Measurements from ENCODE around the gene FHIP1A. TPM values are rescaled to one million over a fixed set of nuclear protein-coding genes. Genes with fewer than 3 reads are reported as not detected.

Gene FHIP1A
- total RNA-seq, 2 donors from 2014 or later = 20.8 to 23.7 TPM

- Histone ChIP-seq H3K27ac (no peak overlapping the region), H3K9me3 (no peaks in the 10 kb centered on the region), H3K36me3 (replicated peaks in 1 of 2; ENCODE audit: insufficient read depth in 1 of 2, low read depth in 2 of 2) (no peaks in the 10 kb centered on the region), H3K27me3 (no peaks in the 10 kb centered on the region), H3K4me3 (no peak overlapping the region), H3K4me1 (peaks cover 59% of the 10 kb centered on the region)
- intact Hi-C loops (cut with DNase I) = no loop called here
- ATAC-seq (no peak), DNase-seq (no peak)
- TF ChIP-seq CTCF (IDR thresholded peaks at IDR 0.05) (no peak), POLR2A (IDR thresholded peaks at IDR 0.05) (no peak)
Measured at GRCh38 chr4:151415978-151416377, 7.0 kb downstream of the FHIP1A start.

- no peak for TF ChIP-seq POLR2A (IDR thresholded peaks at IDR 0.05)
- no peak for TF ChIP-seq CTCF (IDR thresholded peaks at IDR 0.05)
- Histone ChIP-seq H3K4me1 (peaks cover 50% of the 10 kb centered on the region), H3K9me3 (no peaks in the 10 kb centered on the region), H3K27me3 (no peaks in the 10 kb centered on the region), H3K4me3 (no peak overlapping the region), H3K36me3 (replicated peaks in 1 of 2; ENCODE audit: insufficient read depth in 1 of 2, low read depth in 2 of 2) (no peaks in the 10 kb centered on the region), H3K27ac (peak overlapping the region in 3 of 4 donors; percentile 62 to 68 (median 64))
- ATAC-seq (no peak), DNase-seq (no peak)
- intact Hi-C loops (cut with DNase I) = no loop called here
- 86 to 91% methylated on average over 5 of the region's 5 CpGs for WGBS, 2 donors
Measured at GRCh38 chr4:151417164-151417571, 8.2 kb downstream of the FHIP1A start.

GRCh38 chr4:151417766-151418376 lies 8.9 kb downstream of the FHIP1A start:
- intact Hi-C loops (cut with DNase I) = no loop called here
- H3K4me3 ChIP-seq = no peak overlapping the region
- peaks cover 53% of the 10 kb centered on the region for H3K4me1 ChIP-seq
- ATAC-seq (peak; percentile 59), DNase-seq (peak; percentile 23 to 43 (median 34))
- no peaks in the 10 kb centered on the region for H3K36me3 ChIP-seq (replicated peaks in 1 of 2; ENCODE audit: insufficient read depth in 1 of 2, low read depth in 2 of 2)
- H3K27me3 ChIP-seq = no peaks in the 10 kb centered on the region
- H3K27ac ChIP-seq = peak overlapping the region; percentile 62 to 68 (median 66)
- H3K9me3 ChIP-seq = no peaks in the 10 kb centered on the region
- WGBS, 2 donors = 76 to 88% methylated on average over 2 of the region's 2 CpGs
- TF ChIP-seq CTCF (IDR thresholded peaks at IDR 0.05) (no peak), POLR2A (IDR thresholded peaks at IDR 0.05) (no peak)

- DNase-seq (peak in 2 of 4 donors; percentile 36 to 58), ATAC-seq (peak; percentile 81)
- Histone ChIP-seq H3K36me3 (replicated peaks in 1 of 2; ENCODE audit: insufficient read depth in 1 of 2, low read depth in 2 of 2) (no peaks in the 10 kb centered on the region), H3K27ac (peak overlapping the region; percentile 62 to 68 (median 66)), H3K4me3 (no peak overlapping the region), H3K4me1 (peaks cover 51% of the 10 kb centered on the region), H3K9me3 (no peaks in the 10 kb centered on the region), H3K27me3 (no peaks in the 10 kb centered on the region)
- TF ChIP-seq POLR2A (IDR thresholded peaks at IDR 0.05) = no peak
- no peak for TF ChIP-seq CTCF (IDR thresholded peaks at IDR 0.05)
- intact Hi-C loops (cut with DNase I) = no loop called here
Measured at GRCh38 chr4:151418385-151418784, 9.4 kb downstream of the FHIP1A start.

- Histone ChIP-seq H3K4me1 (peaks cover 46% of the 10 kb centered on the region), H3K36me3 (replicated peaks in 1 of 2; ENCODE audit: insufficient read depth in 1 of 2, low read depth in 2 of 2) (no peaks in the 10 kb centered on the region), H3K27me3 (no peaks in the 10 kb centered on the region), H3K4me3 (no peak overlapping the region), H3K9me3 (no peaks in the 10 kb centered on the region), H3K27ac (peak overlapping the region; percentile 62 to 68 (median 66))
- DNase-seq (no peak), ATAC-seq (no peak)
- intact Hi-C loops (cut with DNase I) = no loop called here
- 88 to 97% methylated on average over 1 of the region's 1 CpG for WGBS, 2 donors
- TF ChIP-seq CTCF (IDR thresholded peaks at IDR 0.05) (no peak), POLR2A (IDR thresholded peaks at IDR 0.05) (no peak)
Measured at GRCh38 chr4:151418856-151419255, 9.9 kb downstream of the FHIP1A start.
